ENCODE measurements around the gene STIM2. TPM values are rescaled to one million over a fixed set of nuclear protein-coding genes. Genes with fewer than 3 reads are reported as not detected.

The STIM2 gene
- total RNA-seq, 1 experiment from 2014 or later: 15.5 TPM

DNA sequence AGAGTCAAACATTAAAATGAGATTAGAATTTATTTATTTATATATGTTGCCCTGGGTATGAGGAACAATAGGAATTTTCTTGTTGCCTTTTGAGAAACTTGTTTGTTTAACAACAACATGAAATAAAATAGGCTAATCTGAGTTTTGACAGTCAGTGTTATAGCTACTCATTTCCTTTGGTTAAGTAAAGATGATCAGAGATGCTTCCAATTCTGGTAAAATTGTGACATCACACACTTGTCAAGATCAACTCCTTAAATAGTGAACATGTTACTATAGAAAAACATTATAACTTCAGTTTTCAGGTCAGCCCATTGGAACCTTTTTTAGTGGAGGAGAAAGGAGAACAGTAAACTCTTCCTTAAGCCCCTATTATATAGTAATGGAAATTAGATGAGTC is 136.1 kb downstream of the STIM2 start:
- no peak overlapping the region for H3K9ac ChIP-seq (ENCODE audit: low read length)
- H3K9me3 ChIP-seq (ENCODE audit: low read length): no peaks in the 10 kb centered on the region
- H4K20me1 ChIP-seq (ENCODE audit: low read length): no peaks in the 10 kb centered on the region
- no peak overlapping the region for H3K4me2 ChIP-seq (ENCODE audit: low read length)
- no peaks in the 10 kb centered on the region for H3K27me3 ChIP-seq (ENCODE audit: low read length)
- ATAC-seq (no peak), DNase-seq (no peak)
- TF ChIP-seq EZH2 (IDR thresholded peaks at IDR 0.05; ENCODE audit: low read length, unreplicated experiment): no peak
- TF ChIP-seq, protein P1, sequence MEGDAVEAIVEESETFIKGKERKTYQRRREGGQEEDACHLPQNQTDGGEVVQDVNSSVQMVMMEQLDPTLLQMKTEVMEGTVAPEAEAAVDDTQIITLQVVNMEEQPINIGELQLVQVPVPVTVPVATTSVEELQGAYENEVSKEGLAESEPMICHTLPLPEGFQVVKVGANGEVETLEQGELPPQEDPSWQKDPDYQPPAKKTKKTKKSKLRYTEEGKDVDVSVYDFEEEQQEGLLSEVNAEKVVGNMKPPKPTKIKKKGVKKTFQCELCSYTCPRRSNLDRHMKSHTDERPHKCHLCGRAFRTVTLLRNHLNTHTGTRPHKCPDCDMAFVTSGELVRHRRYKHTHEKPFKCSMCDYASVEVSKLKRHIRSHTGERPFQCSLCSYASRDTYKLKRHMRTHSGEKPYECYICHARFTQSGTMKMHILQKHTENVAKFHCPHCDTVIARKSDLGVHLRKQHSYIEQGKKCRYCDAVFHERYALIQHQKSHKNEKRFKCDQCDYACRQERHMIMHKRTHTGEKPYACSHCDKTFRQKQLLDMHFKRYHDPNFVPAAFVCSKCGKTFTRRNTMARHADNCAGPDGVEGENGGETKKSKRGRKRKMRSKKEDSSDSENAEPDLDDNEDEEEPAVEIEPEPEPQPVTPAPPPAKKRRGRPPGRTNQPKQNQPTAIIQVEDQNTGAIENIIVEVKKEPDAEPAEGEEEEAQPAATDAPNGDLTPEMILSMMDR (conservative IDR thresholded peaks at IDR 0.05; ENCODE audit: low read depth, low read length): no peak
- TF ChIP-seq EZH2phosphoT487 (IDR thresholded peaks at IDR 0.05; ENCODE audit: borderline replicate concordance, low read length): no peak
- ChIA-PET POLR2A (ENCODE audit: unreplicated experiment) (no interaction called here), CTCF (no interaction called here)
- H3K79me2 ChIP-seq (ENCODE audit: low read length): no peaks in the 10 kb centered on the region
- no peaks in the 10 kb centered on the region for H3K9me2 ChIP-seq (replicated peaks; ENCODE audit: low read length)
- H3F3A ChIP-seq (ENCODE audit: low read length, unreplicated experiment): no peaks in the 10 kb centered on the region
- H3K4me3 ChIP-seq (ENCODE audit: low read length): no peak overlapping the region
- no peaks in the 10 kb centered on the region for H3K36me3 ChIP-seq (ENCODE audit: low read depth, low read length)
- H3K4me1 ChIP-seq (ENCODE audit: insufficient read depth, low read length): no peaks in the 10 kb centered on the region
- H3K27ac ChIP-seq (ENCODE audit: low read length): no peak overlapping the region
- H2AFZ ChIP-seq (ENCODE audit: low read length): no peak overlapping the region
- BruUV-seq (replicated peaks): no TSS peak
- intact Hi-C loops (cut with micrococcal nuclease): no loop called here

DNA sequence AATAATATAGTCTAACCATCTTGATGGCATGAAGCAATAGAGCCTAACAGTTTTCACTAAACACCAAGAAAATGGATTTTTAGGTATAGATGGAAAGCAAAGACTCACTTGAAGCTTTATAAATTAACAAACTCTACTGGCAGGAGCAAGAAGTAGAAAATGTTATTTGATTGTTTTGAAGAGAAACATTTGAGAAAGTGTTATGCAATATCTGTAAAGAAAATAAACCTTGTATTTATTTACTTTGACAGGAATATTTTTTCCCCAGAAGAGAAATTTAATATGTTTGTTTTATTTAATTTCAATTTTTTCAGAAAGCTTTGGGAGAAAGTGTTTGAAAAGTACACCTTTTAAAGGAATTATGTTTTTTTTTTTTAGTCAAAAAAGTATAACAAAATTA is 139.0 kb downstream of the STIM2 start:
- no TSS peak for BruUV-seq (replicated peaks)
- no peak for DNase-seq
- H3K79me2 ChIP-seq (ENCODE audit: low read length): no peaks in the 10 kb centered on the region
- no peak overlapping the region for H2AFZ ChIP-seq (ENCODE audit: low read length)
- TF ChIP-seq EZH2phosphoT487 (IDR thresholded peaks at IDR 0.05; ENCODE audit: borderline replicate concordance, low read length): no peak
- TF ChIP-seq EZH2 (IDR thresholded peaks at IDR 0.05; ENCODE audit: low read length, unreplicated experiment): no peak
- TF ChIP-seq, protein P1 (conservative IDR thresholded peaks at IDR 0.05; ENCODE audit: low read depth, low read length): no peak
- H3K9me2 ChIP-seq (replicated peaks; ENCODE audit: low read length): no peaks in the 10 kb centered on the region
- POLR2A ChIA-PET (ENCODE audit: unreplicated experiment): no interaction called here
- H3K4me1 ChIP-seq (ENCODE audit: insufficient read depth, low read length): peaks cover 21% of the 10 kb centered on the region
- no peaks in the 10 kb centered on the region for H3F3A ChIP-seq (ENCODE audit: low read length, unreplicated experiment)
- no peaks in the 10 kb centered on the region for H4K20me1 ChIP-seq (ENCODE audit: low read length)
- H3K27ac ChIP-seq (ENCODE audit: low read length): no peak overlapping the region
- intact Hi-C loops (cut with micrococcal nuclease): loop anchor here (5.0 kb wide), 1 partner anchor 122 kb away; no protein-coding TSS in a partner anchor
- no peaks in the 10 kb centered on the region for H3K36me3 ChIP-seq (ENCODE audit: low read depth, low read length)
- H3K27me3 ChIP-seq (ENCODE audit: low read length): no peaks in the 10 kb centered on the region
- no peak overlapping the region for H3K9ac ChIP-seq (ENCODE audit: low read length)
- H3K4me2 ChIP-seq (ENCODE audit: low read length): no peak overlapping the region
- H3K9me3 ChIP-seq (ENCODE audit: low read length): no peaks in the 10 kb centered on the region
- CTCF ChIA-PET: no interaction called here
- ATAC-seq: no peak
- no peak overlapping the region for H3K4me3 ChIP-seq (ENCODE audit: low read length)

DNA sequence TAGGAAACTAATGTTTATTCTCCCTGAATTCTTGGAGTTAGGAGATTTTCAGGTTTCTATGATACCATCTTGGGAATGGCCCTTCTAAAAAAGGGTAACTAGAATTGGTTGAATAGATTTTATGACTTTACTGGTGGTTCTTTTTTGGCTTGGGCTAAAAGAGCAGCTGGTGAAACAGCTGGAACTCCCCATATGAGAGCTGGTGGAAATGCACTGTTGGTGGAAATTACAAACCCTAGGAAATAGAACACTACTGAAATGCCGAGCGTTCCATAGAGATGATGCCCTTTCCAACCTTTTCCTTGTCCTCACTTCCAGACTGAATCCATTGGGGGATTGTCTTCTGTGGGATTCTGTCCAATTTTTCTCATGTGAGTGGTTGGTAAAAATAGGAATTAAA is 139.5 kb downstream of the STIM2 start:
- H2AFZ ChIP-seq (ENCODE audit: low read length): no peak overlapping the region
- peaks cover 25% of the 10 kb centered on the region for H3K4me1 ChIP-seq (ENCODE audit: insufficient read depth, low read length)
- no peak for DNase-seq
- no peak overlapping the region for H3K4me3 ChIP-seq (ENCODE audit: low read length)
- H3K9ac ChIP-seq (ENCODE audit: low read length): no peak overlapping the region
- no peak overlapping the region for H3K27ac ChIP-seq (ENCODE audit: low read length)
- no peaks in the 10 kb centered on the region for H3K79me2 ChIP-seq (ENCODE audit: low read length)
- H3K27me3 ChIP-seq (ENCODE audit: low read length): no peaks in the 10 kb centered on the region
- no peaks in the 10 kb centered on the region for H3K9me2 ChIP-seq (replicated peaks; ENCODE audit: low read length)
- no peak for TF ChIP-seq EZH2phosphoT487 (IDR thresholded peaks at IDR 0.05; ENCODE audit: borderline replicate concordance, low read length)
- TF ChIP-seq EZH2 (IDR thresholded peaks at IDR 0.05; ENCODE audit: low read length, unreplicated experiment): no peak
- TF ChIP-seq, protein P1 (conservative IDR thresholded peaks at IDR 0.05; ENCODE audit: low read depth, low read length): no peak
- no peaks in the 10 kb centered on the region for H4K20me1 ChIP-seq (ENCODE audit: low read length)
- no peak for ATAC-seq
- CTCF ChIA-PET: no interaction called here
- H3K9me3 ChIP-seq (ENCODE audit: low read length): no peaks in the 10 kb centered on the region
- POLR2A ChIA-PET (ENCODE audit: unreplicated experiment): no interaction called here
- no TSS peak for BruUV-seq (replicated peaks)
- intact Hi-C loops (cut with micrococcal nuclease): loop anchor here (5.0 kb wide), 1 partner anchor 123 kb away; no protein-coding TSS in a partner anchor
- no peaks in the 10 kb centered on the region for H3K36me3 ChIP-seq (ENCODE audit: low read depth, low read length)
- no peak overlapping the region for H3K4me2 ChIP-seq (ENCODE audit: low read length)
- no peaks in the 10 kb centered on the region for H3F3A ChIP-seq (ENCODE audit: low read length, unreplicated experiment)

All from PC-3 (cell line).